K562 (cell line): ENCODE results near the gene CYP4F3. TPM values are rescaled to one million over a fixed set of nuclear protein-coding genes. Genes with fewer than 3 reads are reported as not detected.

Experiments used
- ATAC-seq: fragments of 200-7000 bp; cut with Tn5 transposase; 3 replicates; pipeline ENCODE4 v1.9.1; 2020; ENCODE audit warnings: moderate library complexity
- BruUV-seq: library from RNA; stranded (reverse); fragments of 400-500 nt; replicated peaks from 2 replicates; lab custom pipeline; 2021; lab: Mats Ljungman, UMichigan
- CTCF ChIA-PET: fragments of 300-600 bp; formaldehyde crosslinking; extraction: SDS; loops from one replicate; lab custom pipeline; 2021; ENCODE audit warnings: low intra/inter-chr PET ratio; lab: Yijun Ruan, JAX
- POLR2A ChIA-PET: fragments of 300-600, 350-650 bp; sonication (Branson Sonifier 250); formaldehyde crosslinking; extraction: SDS; loops from one replicate; lab custom pipeline; 2021; ENCODE audit warnings: antibody characterized with exemption, inconsistent platforms; lab: Yijun Ruan, JAX
- DNase-seq, 4 experiments: peaks; one replicate each; pipeline versions ENCODE4 v3.0.0 to v3.0.0-alpha.2; 2011 to 2018; ENCODE audit warnings: low spot score in 3 of 4, mixed read lengths in 3 of 4; ENCODE audit errors: extremely low read depth in 1 of 4
- FAIRE-seq: peaks from 2 replicates; lab custom pipeline; 2011; peaks lifted over from hg19 to GRCh38; lab: Jason Lieb, UNC
- H2AFZ ChIP-seq: 2 replicates; pipeline ENCODE4 v1.6.0; 2011; ENCODE audit warnings: low read depth, low read length, control low read depth, inconsistent platforms
- H3K27ac ChIP-seq: fragments of 200-600 bp; 3 replicates; pipeline ENCODE4 v1.8.0; 2011; ENCODE audit warnings: low read depth, mild to moderate bottlenecking, control low read depth, inconsistent platforms, low read length, moderate library complexity, mixed read lengths; ENCODE audit errors: extremely low read depth
- H3K27me3 ChIP-seq, 2 experiments: fragments of 300-600 bp in 1 of 2; 2 replicates in 1 of 2; 3 replicates in 1 of 2; pipeline versions ENCODE4 v1.6.0 to v1.8.0; 2011; ENCODE audit warnings: inconsistent platforms in 2 of 2, low read length in 2 of 2, mild to moderate bottlenecking in 1 of 2, mixed read lengths in 1 of 2, moderate library complexity in 1 of 2; ENCODE audit not compliant: control insufficient read depth in 2 of 2, insufficient read depth in 2 of 2
- H3K36me3 ChIP-seq: fragments of 300-600 bp; 3 replicates; pipeline ENCODE4 v1.8.0; 2011; ENCODE audit warnings: mild to moderate bottlenecking, low read length, inconsistent platforms; ENCODE audit not compliant: control insufficient read depth, insufficient read depth
- H3K4me1 ChIP-seq, 2 experiments: fragments of 200-600 bp in 1 of 2; replicated peaks in 1 of 2; 2 replicates in 1 of 2; 3 replicates in 1 of 2; pipeline versions ENCODE4 v1.5.1 to v1.8.0; 2011; ENCODE audit warnings: inconsistent platforms in 2 of 2, low read length in 2 of 2, mild to moderate bottlenecking in 1 of 2, mixed read lengths in 1 of 2, moderate library complexity in 1 of 2; ENCODE audit not compliant: control insufficient read depth in 2 of 2, insufficient read depth in 2 of 2
- H3K4me2 ChIP-seq: 2 replicates; pipeline ENCODE4 v1.6.1; 2011; ENCODE audit warnings: low read length, control low read depth, inconsistent platforms, mixed read lengths; ENCODE audit not compliant: insufficient read depth
- H3K4me3 ChIP-seq: fragments of 200-600 bp; sonication (generic), shearing (Covaris generic); 2 replicates; pipeline ENCODE4 v1.5.1; 2016; ENCODE audit warnings: control low read depth, inconsistent platforms
- H3K79me2 ChIP-seq: fragments of 200-600 bp; 3 replicates; pipeline ENCODE4 v1.8.0; 2011; ENCODE audit warnings: low read length, inconsistent platforms; ENCODE audit not compliant: control insufficient read depth, insufficient read depth
- H3K9ac ChIP-seq, 2 experiments: 2 replicates each; pipeline versions ENCODE4 v1.6.0 to v1.6.1; 2011; ENCODE audit warnings: low read depth in 2 of 2, low read length in 2 of 2, control low read depth in 1 of 2, inconsistent platforms in 1 of 2, mild to moderate bottlenecking in 1 of 2, mixed read lengths in 1 of 2; ENCODE audit not compliant: insufficient read depth in 1 of 2
- H3K9me1 ChIP-seq: one replicate; pipeline ENCODE4 v1.6.0; 2011; ENCODE audit warnings: inconsistent platforms, mild to moderate bottlenecking, low read length, moderate library complexity; ENCODE audit not compliant: control insufficient read depth, insufficient read depth
- H3K9me3 ChIP-seq: replicated peaks from 2 replicates; pipeline ENCODE4 v1.5.1; 2011; ENCODE audit warnings: low read depth, low read length, inconsistent platforms; ENCODE audit not compliant: control insufficient read depth, insufficient read depth
- H4K20me1 ChIP-seq: replicated peaks from 2 replicates; pipeline ENCODE4 v1.6.1; 2011; ENCODE audit warnings: low read length, inconsistent platforms, mixed read lengths; ENCODE audit not compliant: control insufficient read depth, insufficient read depth
- ATF3 ChIP-seq, 2 experiments: fragments of 450-650 bp in 1 of 2; sonication (generic) in 1 of 2; formaldehyde crosslinking in 1 of 2; IDR thresholded peaks in 1 of 2; conservative IDR thresholded peaks in 1 of 2; 2 replicates each; pipeline versions ENCODE4 v1.6.1 to v1.8.1; 2016 to 2023; ENCODE audit warnings: mild to moderate bottlenecking in 2 of 2, moderate library complexity in 2 of 2, inconsistent platforms in 1 of 2, missing genetic modification reagents in 1 of 2
- CEBPG ChIP-seq, 3 experiments: fragments of 200-800 bp in 1 of 3; sonication (Bioruptor generic) in 1 of 3; sonication (generic) in 1 of 3; formaldehyde crosslinking in 1 of 3; IDR thresholded peaks in 2 of 3; conservative IDR thresholded peaks in 1 of 3; 2 replicates each; pipeline versions ENCODE4 v1.6.1 to v1.8.0; 2016 to 2022; ENCODE audit warnings: missing compliant biosample characterization in 2 of 3, missing genetic modification characterization in 2 of 3, mild to moderate bottlenecking in 1 of 3, missing genetic modification reagents in 1 of 3
- MEIS2 ChIP-seq: fragments of 450-650 bp; IDR thresholded peaks from 2 replicates; pipeline ENCODE4 v1.6.1; 2014; ENCODE audit warnings: mild to moderate bottlenecking; ENCODE audit not compliant: partially characterized antibody
- SRSF7 ChIP-seq: fragments of 200-400 bp; formaldehyde crosslinking; optimal IDR thresholded peaks from 2 replicates; pipeline ENCODE3; 2017; ENCODE audit warnings: mild to moderate bottlenecking, low read depth, low read length
- YBX1 ChIP-seq: fragments of 450-650 bp; IDR thresholded peaks from 2 replicates; pipeline ENCODE4 v1.7.1; 2016; ENCODE audit warnings: mild to moderate bottlenecking
- ZNF561 ChIP-seq: fragments of 450-650 bp; formaldehyde crosslinking; conservative IDR thresholded peaks from 2 replicates; pipeline ENCODE4 v1.4.0; 2020; ENCODE audit warnings: mild to moderate bottlenecking, moderate library complexity
- WGBS: fragments of 100-300 bp; shearing (Covaris generic); methylation state at CpG from one replicate; pipeline ENCODE4 v1.1.6; 2016; ENCODE audit warnings: low coverage, mixed read lengths; ENCODE audit not compliant: insufficient coverage; ENCODE audit errors: missing lambda C conversion rate; 5-methylcytosine and 5-hydroxymethylcytosine counted together
- in situ Hi-C: fragments of 300-500 bp; cut with MboI; formaldehyde crosslinking; loops from 4 replicates; pipeline ENCODE4 v1.15.0; 2018; ENCODE audit warnings: inconsistent platforms, mixed read lengths
- intact Hi-C: fragments of 100-400 bp; cut with micrococcal nuclease; formaldehyde crosslinking; loops from 2 replicates; pipeline ENCODE4 v1.14.2; 2022
- polyA plus RNA-seq, 8 experiments: library from polyadenylated mRNA; depleted of rRNA in 4 of 8; stranded (reverse) in 5 of 8; unstranded in 3 of 8; fragments of >200 nt; fragmentation: Nextera tagmentation in 2 of 8; fragmentation: Illumina TruSeq in 1 of 8; extraction: Ambion mirVana in 2 of 8; extraction: Trizol in 1 of 8; gene quantifications; 2 replicates each; pipeline versions ENCODE4 v1.2.1 to v1.2.3, GENCODE V29; 2011 to 2014; ENCODE audit warnings: inconsistent platforms in 1 of 8, missing spikeins in 1 of 8
- total RNA-seq, 7 experiments: library from RNA; depleted of rRNA in 6 of 7; stranded (reverse); fragments of >200 nt in 6 of 7; fragmentation: Illumina TruSeq in 2 of 7; extraction: Trizol in 2 of 7; gene quantifications; 2 replicates each; pipeline versions ENCODE4 v1.2.1 to v1.2.3, GENCODE V29; 2011 to 2021; ENCODE audit warnings: low replicate concordance in 1 of 7

The CYP4F3 gene
- total and polyA plus RNA-seq, 9 of the 15 experiments (the other 6 are each of a cell fraction or from before 2014, with no cell fraction given): 0.01 to 0.40 (median 0.16) TPM; not detected in 6

DNA sequence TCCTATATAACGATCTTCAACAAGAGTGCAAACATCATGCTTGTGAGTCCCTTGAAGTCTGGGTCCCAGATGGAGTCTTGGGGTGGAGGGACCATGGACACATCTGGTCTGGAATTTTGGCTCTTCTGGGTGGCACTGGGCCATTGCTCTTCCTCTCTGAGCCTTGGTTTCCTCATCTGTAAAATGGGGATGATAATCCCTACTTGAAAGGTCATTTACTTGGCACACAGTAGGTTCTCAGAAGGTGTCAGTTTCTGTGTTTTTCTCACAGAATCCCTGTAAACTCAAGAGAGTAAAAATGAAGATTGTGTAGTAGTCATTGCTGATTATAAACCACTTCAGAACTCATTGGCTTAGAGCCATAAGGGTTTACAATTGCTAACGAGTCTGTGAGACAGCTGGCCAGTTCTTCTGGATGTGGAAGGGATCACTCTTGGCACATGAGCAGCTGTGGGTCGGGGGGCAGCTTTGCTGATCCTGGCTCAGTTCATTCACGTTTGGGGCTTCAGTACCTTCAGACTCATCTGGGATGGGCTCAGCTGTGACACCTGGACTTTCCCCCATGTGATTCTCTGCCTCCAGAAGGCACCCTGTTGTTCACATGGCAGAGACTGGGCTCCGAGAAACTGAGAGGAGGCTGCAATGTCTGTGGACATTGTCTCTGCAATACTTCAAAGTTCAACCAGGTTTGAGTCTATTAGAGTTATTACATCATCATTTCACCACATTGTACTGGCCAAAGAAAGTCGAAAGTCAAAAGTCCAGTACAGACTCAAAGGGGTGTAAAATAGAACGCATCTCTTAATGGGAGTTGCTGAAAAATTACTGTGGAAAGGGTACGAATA lies 40.0 kb downstream of the CYP4F3 start:
- Histone ChIP-seq H3K9me1 (no peaks in the 10 kb centered on the region), H3K4me3 (no peak overlapping the region), H3K79me2 (no peaks in the 10 kb centered on the region), H3K27me3 (no peaks in the 10 kb centered on the region; a peak in 1 of 5 replicates), H3K4me2 (no peak overlapping the region), H4K20me1 (no peaks in the 10 kb centered on the region; the same call in 1 of the 2 replicates), H2AFZ (no peak overlapping the region), H3K9ac (no peak overlapping the region), H3K4me1 (no peaks in the 10 kb centered on the region)
- POLR2A ChIA-PET: no interaction called here
- under 1% methylated on average over 8 of the region's 8 CpGs for WGBS
- DNase-seq (no peak), FAIRE-seq (no peak)
- CTCF ChIA-PET: no interaction called here
- intact Hi-C loops: no loop called here
- in situ Hi-C loops: loop anchor here (10.0 kb wide), 1 partner anchor 706 kb away; the partner anchor contains the start of gene SLC1A6
- TF ChIP-seq SRSF7 (no peak), ATF3 (IDR thresholded peaks at IDR 0.05) (peak; percentile 49; the same call in 1 of the 2 replicates), ATF3 (CRISPR knock-in tag; conservative IDR thresholded peaks at IDR 0.05) (no peak), CEBPG (CRISPR knock-in tag; IDR thresholded peaks at IDR 0.05) (no peak), CEBPG (tag; conservative IDR thresholded peaks at IDR 0.05 in 1 of 2, IDR thresholded peaks at IDR 0.05 in 1 of 2) (0 out of 4 replicates have a peak, but pooled peaks have one; percentile 21 to 31), MEIS2 (no peak), ZNF561 (CRISPR knock-in tag) (no peak), YBX1 (no peak)
- TF ChIP-seq, all 486 proteins: peak for 2
- no peak for ATAC-seq
- Histone ChIP-seq H3K27ac (no peak overlapping the region), H3K36me3 (no peaks in the 10 kb centered on the region), H3K9me3 (no peaks in the 10 kb centered on the region)
- no TSS peak for BruUV-seq
